Stimulated activated CD4-positive, alpha-beta T cell treated with anti-CD3 and anti-CD28 coated beads, Interleukin-15, amount 100 ng/mL, for 48 hours (primary cell): Measurements from ENCODE around the gene P2RX2.

Experiments
- DNase-seq, 2 donors: peaks; one replicate each; pipeline ENCODE4 v3.0.0-alpha.2; 2020; ENCODE audit warnings: low read depth in 2 of 2

Gene P2RX2

GRCh38 chr12:132662901-132663755 lies 44.6 kb downstream of the P2RX2 start:
- DNase-seq, result no peak

GRCh38 chr12:132664206-132665148 lies 45.9 kb downstream of the P2RX2 start:
- DNase-seq, result no peak

GRCh38 chr12:132665149-132665491 lies 46.5 kb downstream of the P2RX2 start:
- no peak for DNase-seq

- DNase-seq, result no peak
These were observed 47.2 kb downstream of the P2RX2 start for GRCh38 chr12:132665794-132666193.

- DNase-seq, result no peak
These were observed 49.9 kb downstream of the P2RX2 start for GRCh38 chr12:132668191-132669088.

- DNase-seq, result no peak
These were observed 50.7 kb downstream of the P2RX2 start for GRCh38 chr12:132669166-132669879.
